HCT116 (cell line): ENCODE results near the gene CNTD1. TPM values are rescaled to one million over a fixed set of nuclear protein-coding genes. Genes with fewer than 3 reads are reported as not detected.

ENCODE experiments used
- ATAC-seq: fragments of 200-7000 bp; cut with Tn5 transposase; 2 replicates; pipeline ENCODE4 v1.9.1; 2020; ENCODE audit warnings: mild to moderate bottlenecking, moderate library complexity
- BruUV-seq: library from RNA; stranded (reverse); fragments of 400-500 nt; replicated peaks from 2 replicates; lab custom pipeline; 2021; lab: Mats Ljungman, UMichigan
- CTCF ChIA-PET: fragments of 300-600 bp; sonication (Branson Sonifier 250); formaldehyde crosslinking; loops from one replicate; lab custom pipeline; 2021; ENCODE audit warnings: antibody characterized with exemption; lab: Charles Lee
- POLR2A ChIA-PET: fragments of 300-600, 350-600 bp; sonication (Branson Sonifier 250); formaldehyde crosslinking; loops from one replicate; lab custom pipeline; 2021; ENCODE audit warnings: antibody characterized with exemption; lab: Charles Lee
- RAD21 ChIA-PET, 2 experiments: fragments of 300-600 bp; sonication (Branson Sonifier 250); formaldehyde crosslinking; loops; one replicate each; lab custom pipeline; 2023; ENCODE audit warnings: low total read pairs in 2 of 2; ENCODE audit not compliant: uncharacterized antibody in 2 of 2, unreplicated experiment in 2 of 2, low non-redundant PET in 1 of 2; lab: Charles Lee
- DNase-seq: peaks from one replicate; pipeline ENCODE4 v3.0.0-alpha.2; 2010; ENCODE audit warnings: low read depth, low spot score
- H2AFZ ChIP-seq: fragments of 200-600 bp; shearing (Covaris generic), sonication (generic); 2 replicates; pipeline ENCODE4 v1.6.1; 2017; ENCODE audit warnings: low read depth, mixed run types, mixed read lengths, antibody characterized with exemption, low read length; ENCODE audit not compliant: poor library complexity, severe bottlenecking
- H3K27ac ChIP-seq: 2 replicates; pipeline ENCODE4 v1.5.1; 2012; ENCODE audit warnings: low read depth, low read length
- H3K27me3 ChIP-seq: fragments of 200-600 bp; sonication (generic); 2 replicates; pipeline ENCODE4 v1.6.1; 2016; ENCODE audit warnings: mixed run types, low read length, mixed read lengths; ENCODE audit not compliant: insufficient read depth
- H3K36me3 ChIP-seq, 2 experiments: fragments of 200-500 bp in 1 of 2; fragments of 200-600 bp in 1 of 2; sonication (Bioruptor generic) in 1 of 2; sonication (generic) in 1 of 2; 2 replicates each; pipeline versions ENCODE4 v1.5.1 to v1.6.1; 2014 to 2016; ENCODE audit warnings: low read length in 2 of 2, inconsistent platforms in 1 of 2, mixed read lengths in 1 of 2, mixed run types in 1 of 2; ENCODE audit not compliant: insufficient read depth in 2 of 2, control insufficient read depth in 1 of 2
- H3K4me1 ChIP-seq, 2 experiments: fragments of 200-600 bp in 1 of 2; sonication (generic) in 1 of 2; 2 replicates each; pipeline versions ENCODE4 v1.5.1 to v1.6.1; 2012 to 2017; ENCODE audit warnings: low read length in 2 of 2, inconsistent platforms in 1 of 2, mild to moderate bottlenecking in 1 of 2, mixed read lengths in 1 of 2, mixed run types in 1 of 2, moderate library complexity in 1 of 2; ENCODE audit not compliant: insufficient read depth in 2 of 2, control insufficient read depth in 1 of 2
- H3K4me2 ChIP-seq: fragments of 200-600 bp; sonication (generic); 2 replicates; pipeline ENCODE4 v1.6.1; 2017; ENCODE audit warnings: mixed run types, low read length, mixed read lengths
- H3K4me3 ChIP-seq, 2 experiments: fragments of 200-600 bp in 1 of 2; sonication (generic) in 1 of 2; replicated peaks in 1 of 2; 2 replicates each; pipeline ENCODE4 v1.5.1; 2011 to 2016; ENCODE audit warnings: low read length in 2 of 2, control low read depth in 1 of 2, low read depth in 1 of 2, mild to moderate bottlenecking in 1 of 2, mixed read lengths in 1 of 2, mixed run types in 1 of 2
- H3K79me2 ChIP-seq: fragments of 200-600 bp; sonication (generic); 2 replicates; pipeline ENCODE4 v1.6.1; 2017; ENCODE audit warnings: mild to moderate bottlenecking, mixed run types, low read length, moderate library complexity, mixed read lengths; ENCODE audit not compliant: insufficient read depth
- H3K9ac ChIP-seq: fragments of 200-600 bp; sonication (generic); 2 replicates; pipeline ENCODE4 v1.6.1; 2016; ENCODE audit warnings: low read length, mixed read lengths
- H3K9me2 ChIP-seq: fragments of 200-600 bp; sonication (generic), shearing (Covaris generic); 2 replicates; pipeline ENCODE4 v1.6.1; 2017; ENCODE audit warnings: mixed run types, mild to moderate bottlenecking, moderate library complexity; ENCODE audit not compliant: insufficient read depth
- H3K9me3 ChIP-seq, 2 experiments: fragments of 200-500 bp in 1 of 2; fragments of 200-600 bp in 1 of 2; sonication (Bioruptor generic) in 1 of 2; sonication (generic) in 1 of 2; 2 replicates each; pipeline ENCODE4 v1.6.1; 2014 to 2017; ENCODE audit warnings: low read length in 2 of 2, mixed read lengths in 2 of 2, inconsistent platforms in 1 of 2, low read depth in 1 of 2, mild to moderate bottlenecking in 1 of 2, mixed run types in 1 of 2, moderate library complexity in 1 of 2; ENCODE audit not compliant: control insufficient read depth in 1 of 2, insufficient read depth in 1 of 2
- H4K20me1 ChIP-seq: fragments of 200-600 bp; sonication (generic), shearing (Covaris generic); 2 replicates; pipeline ENCODE4 v1.6.1; 2017; ENCODE audit warnings: mixed run types, mild to moderate bottlenecking, moderate library complexity; ENCODE audit not compliant: insufficient read depth
- CBX3 ChIP-seq: IDR thresholded peaks from 2 replicates; pipeline ENCODE4 v1.6.1; 2012; ENCODE audit warnings: low read depth
- CEBPB ChIP-seq: IDR thresholded peaks from 2 replicates; pipeline ENCODE4 v1.6.1; 2012; ENCODE audit warnings: low read depth
- CTCF ChIP-seq, 3 experiments: fragments of 200-600 bp in 1 of 3; sonication (generic) in 1 of 3; IDR thresholded peaks in 2 of 3; conservative IDR thresholded peaks in 1 of 3; 2 replicates each; pipeline ENCODE4 v1.5.1; 2012 to 2017; ENCODE audit warnings: low read depth in 2 of 3, low read length in 2 of 3, antibody characterized with exemption in 1 of 3, borderline replicate concordance in 1 of 3, control low read depth in 1 of 3, mild to moderate bottlenecking in 1 of 3, mixed read lengths in 1 of 3, mixed run types in 1 of 3, moderate library complexity in 1 of 3; ENCODE audit not compliant: insufficient read depth in 1 of 3
- EGR1 ChIP-seq: IDR thresholded peaks from 2 replicates; pipeline ENCODE4 v1.6.1; 2012; ENCODE audit warnings: low read depth
- EZH2 ChIP-seq: fragments of 200-600 bp; sonication (generic); IDR thresholded peaks from 2 replicates; pipeline ENCODE4 v1.6.1; 2017; ENCODE audit warnings: antibody characterized with exemption, mixed run types
- EZH2phosphoT487 ChIP-seq: fragments of 200-600 bp; IDR thresholded peaks from 2 replicates; pipeline ENCODE4 v1.6.1; 2018; ENCODE audit warnings: antibody characterized with exemption, borderline replicate concordance
- JUND ChIP-seq: IDR thresholded peaks from 2 replicates; pipeline ENCODE4 v1.6.1; 2012
- RAD21 ChIP-seq: IDR thresholded peaks from 2 replicates; pipeline ENCODE4 v1.6.1; 2012; ENCODE audit warnings: low read depth, mild to moderate bottlenecking
- TCF7L2 ChIP-seq: IDR thresholded peaks from 2 replicates; pipeline ENCODE4 v1.7.0; 2011; ENCODE audit warnings: borderline replicate concordance, inconsistent platforms; ENCODE audit not compliant: insufficient read depth, insufficient read length; ENCODE audit errors: extremely low read depth
- YY1 ChIP-seq: IDR thresholded peaks from 2 replicates; pipeline ENCODE4 v1.6.1; 2011; ENCODE audit warnings: low read length, low read depth, moderate library complexity, mild to moderate bottlenecking; ENCODE audit not compliant: insufficient replicate concordance; ENCODE audit errors: extremely low read depth
- ZNF274 ChIP-seq: fragments of 200-500 bp; sonication (Bioruptor generic); IDR thresholded peaks from 2 replicates; pipeline ENCODE4 v1.6.1; 2014; ENCODE audit warnings: mild to moderate bottlenecking, low read depth, low read length, inconsistent platforms
- intact Hi-C: fragments of 100-400 bp; cut with micrococcal nuclease; formaldehyde crosslinking; loops from 2 replicates; pipeline ENCODE4 v1.10.0; 2022
- total RNA-seq: library from RNA; stranded (reverse); gene quantifications from one replicate; pipeline ENCODE4 v1.2.1, GENCODE V29; 2021; ENCODE audit not compliant: unreplicated experiment
- TF ChIP-seq, protein P1 (sequence below): IDR thresholded peaks from 2 replicates; pipeline ENCODE4 v1.6.1; 2011; ENCODE audit warnings: mild to moderate bottlenecking, low read length, moderate library complexity; ENCODE audit not compliant: insufficient replicate concordance; ENCODE audit errors: extremely low read depth

CNTD1 gene
- total RNA-seq, 1 experiment from 2014 or later = not detected

DNA sequence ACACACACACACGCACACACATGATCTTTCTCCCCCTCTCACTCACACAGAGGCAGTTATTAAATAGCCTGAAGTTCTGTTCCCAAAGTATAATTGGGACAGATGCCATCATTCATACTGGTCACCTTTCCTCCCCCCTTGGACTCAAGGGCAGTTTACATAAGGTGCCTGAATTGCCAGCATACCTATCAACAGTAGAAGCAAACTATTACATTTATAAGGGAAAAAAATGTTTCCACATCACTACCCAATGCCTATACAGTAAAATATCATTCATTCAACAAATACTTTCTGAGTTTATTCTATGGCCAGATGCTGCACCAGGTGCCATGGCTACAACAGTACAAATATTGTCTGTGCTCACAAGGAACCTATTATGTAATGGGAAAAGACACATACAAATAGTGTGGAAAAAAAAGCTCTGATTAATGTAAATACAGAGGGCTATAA, 6.3 kb downstream of the CNTD1 start:
- Histone ChIP-seq H3K4me1 (no peaks in the 10 kb centered on the region), H3K27ac (no peak overlapping the region), H3K36me3 (no peaks in the 10 kb centered on the region), H3K27me3 (no peaks in the 10 kb centered on the region), H3K9me3 (no peaks in the 10 kb centered on the region)
- ChIA-PET POLR2A (no interaction called here), RAD21 (interaction anchor here in 1 of 2 experiments (0.6 kb wide), 1 partner anchor 41 kb away, joined by 11 read pairs; no protein-coding TSS in a partner anchor)
- TF ChIP-seq TCF7L2 (no peak), EZH2 (no peak), CEBPB (no peak), CBX3 (no peak), EGR1 (no peak), RAD21 (no peak), YY1 (no peak), JUND (no peak), ZNF274 (no peak)
- TF ChIP-seq, all 23 proteins: peak for 0
- no peaks in the 10 kb centered on the region for H3K9me2 ChIP-seq
- no TSS peak for BruUV-seq
- intact Hi-C loops = no loop called here
- DNase-seq (no peak), ATAC-seq (no peak)
- H3K9ac ChIP-seq = no peak overlapping the region
- H3K79me2 ChIP-seq = no peaks in the 10 kb centered on the region
- CTCF ChIA-PET = no interaction called here
- no peaks in the 10 kb centered on the region for H4K20me1 ChIP-seq
- H3K4me3 ChIP-seq = no peak overlapping the region
- no peak overlapping the region for H2AFZ ChIP-seq
- no peak overlapping the region for H3K4me2 ChIP-seq

GRCh38 chr17:42806249-42806648, 7.6 kb downstream of the CNTD1 start:
- intact Hi-C loops = no loop called here
- ChIA-PET POLR2A (no interaction called here), CTCF (no interaction called here), RAD21 (no interaction called here)
- no peak overlapping the region for H3K4me3 ChIP-seq
- no peak overlapping the region for H2AFZ ChIP-seq
- no peaks in the 10 kb centered on the region for H3K9me3 ChIP-seq
- no peak overlapping the region for H3K9ac ChIP-seq
- peaks cover 9 to 10% of the 10 kb centered on the region in 2 experiments; a peak in 3 of 4 replicates for H3K36me3 ChIP-seq
- H3K79me2 ChIP-seq = no peaks in the 10 kb centered on the region
- no peaks in the 10 kb centered on the region for H3K4me1 ChIP-seq
- H3K27me3 ChIP-seq = no peaks in the 10 kb centered on the region
- ATAC-seq (no peak), DNase-seq (no peak)
- no TSS peak for BruUV-seq
- no peaks in the 10 kb centered on the region for H4K20me1 ChIP-seq
- no peaks in the 10 kb centered on the region for H3K9me2 ChIP-seq
- no peak overlapping the region for H3K27ac ChIP-seq
- H3K4me2 ChIP-seq = no peak overlapping the region
- TF ChIP-seq EZH2phosphoT487 = no peak
- no peak for TF ChIP-seq RAD21
- TF ChIP-seq TCF7L2 = no peak
- TF ChIP-seq, protein P1, sequence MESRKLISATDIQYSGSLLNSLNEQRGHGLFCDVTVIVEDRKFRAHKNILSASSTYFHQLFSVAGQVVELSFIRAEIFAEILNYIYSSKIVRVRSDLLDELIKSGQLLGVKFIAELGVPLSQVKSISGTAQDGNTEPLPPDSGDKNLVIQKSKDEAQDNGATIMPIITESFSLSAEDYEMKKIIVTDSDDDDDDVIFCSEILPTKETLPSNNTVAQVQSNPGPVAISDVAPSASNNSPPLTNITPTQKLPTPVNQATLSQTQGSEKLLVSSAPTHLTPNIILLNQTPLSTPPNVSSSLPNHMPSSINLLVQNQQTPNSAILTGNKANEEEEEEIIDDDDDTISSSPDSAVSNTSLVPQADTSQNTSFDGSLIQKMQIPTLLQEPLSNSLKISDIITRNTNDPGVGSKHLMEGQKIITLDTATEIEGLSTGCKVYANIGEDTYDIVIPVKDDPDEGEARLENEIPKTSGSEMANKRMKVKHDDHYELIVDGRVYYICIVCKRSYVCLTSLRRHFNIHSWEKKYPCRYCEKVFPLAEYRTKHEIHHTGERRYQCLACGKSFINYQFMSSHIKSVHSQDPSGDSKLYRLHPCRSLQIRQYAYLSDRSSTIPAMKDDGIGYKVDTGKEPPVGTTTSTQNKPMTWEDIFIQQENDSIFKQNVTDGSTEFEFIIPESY = no peak
- TF ChIP-seq ZNF274 = no peak
- TF ChIP-seq CTCF (IDR thresholded peaks at IDR 0.05 in 2 of 3, conservative IDR thresholded peaks at IDR 0.05 in 1 of 3; ENCODE audit: borderline replicate concordance in 1 of 3, insufficient read depth in 1 of 3, low read depth in 2 of 3, low read length in 2 of 3) = no peak
